CD4-positive, CD25-positive, alpha-beta regulatory T cell (primary cell): ENCODE measurements around the gene COL20A1. TPM values are rescaled to one million over a fixed set of nuclear protein-coding genes. Genes with fewer than 3 reads are reported as not detected.

Experiments
- ATAC-seq, 2 donors: fragments of 150-1000 bp; cut with Tn5 transposase; one replicate each; pipeline ENCODE4 v1.10.0; 2021; ENCODE audit warnings: low read depth in 2 of 2, moderate number of reproducible peaks in 2 of 2, moderate library complexity in 1 of 2
- DNase-seq, 3 donors: peaks; one replicate each; pipeline versions ENCODE4 v3.0.0 to v3.0.0-alpha.2; 2012 to 2022; ENCODE audit warnings: mixed read lengths in 1 of 3
- H3K27ac ChIP-seq: one replicate; pipeline ENCODE4 v1.7.0; 2013; ENCODE audit warnings: mild to moderate bottlenecking, low read length; ENCODE audit not compliant: insufficient read depth, poor library complexity, severe bottlenecking
- H3K27me3 ChIP-seq: one replicate; pipeline ENCODE4 v1.7.0; 2013; ENCODE audit warnings: low read length; ENCODE audit not compliant: control insufficient read depth, insufficient read depth
- H3K36me3 ChIP-seq: one replicate; pipeline ENCODE4 v1.7.0; 2013; ENCODE audit warnings: mild to moderate bottlenecking, low read length, moderate library complexity; ENCODE audit not compliant: control insufficient read depth, insufficient read depth
- H3K4me1 ChIP-seq: 2 replicates; pipeline ENCODE4 v1.7.0; 2013; ENCODE audit warnings: mild to moderate bottlenecking, low read length; ENCODE audit not compliant: insufficient read depth, control insufficient read depth, poor library complexity, severe bottlenecking
- H3K4me3 ChIP-seq: one replicate; pipeline ENCODE4 v1.7.0; 2013; ENCODE audit warnings: low read depth, mild to moderate bottlenecking, low read length, moderate library complexity
- H3K9me3 ChIP-seq, 2 experiments: 1 replicate in 1 of 2; 2 replicates in 1 of 2; pipeline ENCODE4 v1.7.0; 2013; ENCODE audit warnings: low read length in 2 of 2, mild to moderate bottlenecking in 1 of 2, moderate library complexity in 1 of 2; ENCODE audit not compliant: control insufficient read depth in 2 of 2
- H3K27ac Mint-ChIP-seq, 3 donors: one replicate each; pipeline ENCODE4 v1.8.0; 2020 to 2022; ENCODE audit warnings: mild to moderate bottlenecking in 3 of 3, mixed read lengths in 3 of 3, moderate library complexity in 2 of 3
- H3K27me3 Mint-ChIP-seq: one replicate; pipeline ENCODE4 v1.8.0; 2022; ENCODE audit warnings: mild to moderate bottlenecking, mixed read lengths
- H3K36me3 Mint-ChIP-seq: one replicate; pipeline ENCODE4 v1.8.0; 2020; ENCODE audit warnings: mixed read lengths
- H3K4me1 Mint-ChIP-seq, 4 donors: one replicate each; pipeline ENCODE4 v1.8.0; 2020 to 2022; ENCODE audit warnings: mixed read lengths in 4 of 4, mild to moderate bottlenecking in 1 of 4
- H3K4me3 Mint-ChIP-seq, 4 donors: one replicate each; pipeline ENCODE4 v1.8.0; 2020 to 2022; ENCODE audit warnings: mild to moderate bottlenecking in 4 of 4, mixed read lengths in 4 of 4, moderate library complexity in 3 of 4
- H3K9me3 Mint-ChIP-seq, 7 donors: one replicate each; pipeline ENCODE4 v1.8.0; 2020 to 2022; ENCODE audit warnings: mixed read lengths in 7 of 7, mild to moderate bottlenecking in 3 of 7, moderate library complexity in 2 of 7
- polyA plus RNA-seq, 4 donors: library from polyadenylated mRNA; unstranded; fragments of 300-500 nt; fragmentation: Illumina TruSeq; gene quantifications; one replicate each; pipeline ENCODE4 v1.2.3, GENCODE V29; 2021
- total RNA-seq: library from RNA; stranded (reverse); gene quantifications from one replicate; pipeline ENCODE4 v1.2.3, GENCODE V29; 2022

The COL20A1 gene
- total and polyA plus RNA-seq, 5 donors from 2014 or later: 0.20 TPM; not detected in 4

- Mint-ChIP-seq H3K9me3 (peaks cover 0 to 2% (median 0%) of the 10 kb centered on the region in 7 donors), H3K4me3 (no peak overlapping the region), H3K27me3 (peaks cover 8% of the 10 kb centered on the region), H3K36me3 (no peaks in the 10 kb centered on the region), H3K4me1 (peaks cover 0 to 3% (median under 1%) of the 10 kb centered on the region in 4 donors), H3K27ac (no peak overlapping the region)
- Histone ChIP-seq H3K4me1 (peaks cover 2% of the 10 kb centered on the region), H3K27ac (no peak overlapping the region), H3K27me3 (no peaks in the 10 kb centered on the region), H3K36me3 (no peaks in the 10 kb centered on the region), H3K4me3 (no peak overlapping the region), H3K9me3 (no peaks in the 10 kb centered on the region)
- ATAC-seq (no peak), DNase-seq (no peak)
Measured at GRCh38 chr20:63359937-63360849, 67.2 kb downstream of the COL20A1 start.

- Histone ChIP-seq H3K27ac (no peak within 1 kb of the TSS), H3K4me3 (no peak within 1 kb of the TSS), H3K36me3 (no peaks in the 10 kb centered on the region), H3K27me3 (no peaks in the 10 kb centered on the region), H3K4me1 (peaks cover 2% of the 10 kb centered on the region), H3K9me3 (no peaks in the 10 kb centered on the region)
- ATAC-seq: no peak
- Mint-ChIP-seq H3K27me3 (peaks cover 8% of the 10 kb centered on the region), H3K4me1 (peaks cover 0 to 3% (median under 1%) of the 10 kb centered on the region in 4 donors), H3K4me3 (no peak within 1 kb of the TSS), H3K27ac (no peak within 1 kb of the TSS), H3K9me3 (peaks cover 0 to 2% (median 0%) of the 10 kb centered on the region in 7 donors), H3K36me3 (no peaks in the 10 kb centered on the region)
- DNase-seq: no peak
Measured at GRCh38 chr20:63360850-63361518, 68.0 kb downstream of the COL20A1 start, which contains the start of gene CHRNA4. Gene CHRNA4 (minus strand): TSS chr20:63361349. CDS start chr20:63361165, 184 bp downstream.

GRCh38 chr20:63361519-63362435, 68.8 kb downstream of the COL20A1 start:
- no peaks in the 10 kb centered on the region for H3K36me3 ChIP-seq
- Mint-ChIP-seq H3K36me3 (no peaks in the 10 kb centered on the region), H3K4me1 (peaks cover 0 to 3% (median under 1%) of the 10 kb centered on the region in 4 donors), H3K9me3 (peaks cover 0 to 2% (median 0%) of the 10 kb centered on the region in 7 donors), H3K27ac (no peak overlapping the region), H3K4me3 (no peak overlapping the region), H3K27me3 (peaks cover 8% of the 10 kb centered on the region)
- no peak for ATAC-seq
- H3K4me3 ChIP-seq: no peak overlapping the region
- H3K27ac ChIP-seq: no peak overlapping the region
- H3K27me3 ChIP-seq: no peaks in the 10 kb centered on the region
- DNase-seq: peak in 1 of 3 donors; percentile 7
- no peaks in the 10 kb centered on the region for H3K9me3 ChIP-seq
- H3K4me1 ChIP-seq: peaks cover 2% of the 10 kb centered on the region

DNA sequence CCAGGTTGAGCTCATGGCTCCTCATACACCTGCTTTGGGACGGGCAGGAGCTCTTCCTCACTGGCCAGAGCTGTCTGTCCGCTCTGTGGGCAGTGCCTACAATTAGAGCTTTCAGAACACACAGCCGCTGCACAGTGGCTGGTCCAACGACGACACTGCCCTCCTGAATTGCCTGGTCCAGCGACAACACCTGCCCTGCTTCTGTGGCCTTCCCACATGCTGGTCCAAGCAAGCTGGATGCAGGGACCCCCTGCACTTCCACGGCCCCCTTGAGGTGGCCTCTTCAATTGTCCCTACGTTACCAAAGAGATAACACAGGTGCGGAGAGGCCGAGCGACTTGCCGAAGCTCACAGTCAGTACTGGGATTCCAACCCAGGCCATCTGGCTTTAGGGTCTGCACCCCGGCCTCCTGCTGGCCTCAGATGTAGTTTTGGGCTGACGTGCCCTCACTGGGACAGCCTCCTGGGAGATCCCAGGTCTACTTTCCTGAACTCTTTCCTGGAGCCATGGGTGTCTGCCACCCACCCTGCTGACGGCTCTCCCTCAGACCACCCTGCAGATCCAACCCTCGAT, 69.5 kb downstream of the COL20A1 start:
- Mint-ChIP-seq H3K36me3 (no peaks in the 10 kb centered on the region), H3K9me3 (peaks cover 0 to 2% (median 0%) of the 10 kb centered on the region in 7 donors), H3K4me1 (peaks cover 0 to 3% (median under 1%) of the 10 kb centered on the region in 4 donors), H3K27me3 (peaks cover 8% of the 10 kb centered on the region), H3K4me3 (no peak overlapping the region), H3K27ac (no peak overlapping the region)
- Histone ChIP-seq H3K9me3 (no peaks in the 10 kb centered on the region), H3K4me3 (no peak overlapping the region), H3K27ac (no peak overlapping the region), H3K36me3 (no peaks in the 10 kb centered on the region), H3K4me1 (peaks cover 2% of the 10 kb centered on the region), H3K27me3 (no peaks in the 10 kb centered on the region)
- DNase-seq (no peak), ATAC-seq (no peak)

DNA sequence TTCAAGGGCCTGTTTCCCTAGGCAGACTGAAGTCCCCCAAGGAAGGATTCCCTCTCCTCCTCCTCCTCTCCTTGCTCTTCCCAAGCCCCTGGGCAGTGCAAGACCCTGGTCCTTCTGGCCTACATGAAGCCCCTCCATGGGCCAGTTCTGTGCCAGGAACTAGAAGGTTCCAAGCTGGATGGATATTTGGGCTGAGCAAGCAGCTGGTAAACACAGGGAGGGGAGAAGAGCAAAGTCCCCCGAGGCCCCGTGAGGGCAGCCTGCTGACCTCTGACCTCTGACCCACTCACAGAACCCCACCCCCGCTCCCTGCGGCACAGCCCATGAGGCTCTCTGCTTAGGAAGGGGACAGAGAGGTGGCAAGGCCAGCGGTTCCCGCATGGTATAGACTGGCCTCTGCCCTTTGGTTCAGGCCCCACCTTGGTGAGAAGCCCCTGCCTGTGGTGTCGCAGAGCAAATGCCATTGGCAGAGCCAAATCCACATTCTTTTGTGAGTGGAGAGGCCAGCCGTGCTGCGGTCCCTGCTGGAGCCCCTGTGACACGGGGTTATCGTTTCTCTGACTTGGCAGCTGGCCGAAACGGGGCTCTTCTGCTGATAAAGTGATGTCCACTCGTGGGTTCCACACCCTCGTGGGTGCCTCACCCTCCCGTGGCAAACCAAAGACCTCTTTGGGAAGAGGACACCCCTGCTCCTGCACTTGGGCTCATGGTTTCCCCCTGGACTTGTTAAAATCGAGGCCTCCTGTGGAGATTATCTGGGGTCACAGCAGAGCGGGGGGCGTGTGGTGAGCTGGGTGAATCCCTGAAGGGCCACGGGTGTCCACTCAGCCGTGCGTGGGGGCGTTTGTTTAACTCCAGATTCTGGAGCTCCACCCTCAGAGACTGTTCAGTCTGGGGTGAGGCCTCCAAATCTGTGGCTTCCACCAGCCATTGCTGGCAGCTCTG, 70.3 kb downstream of the COL20A1 start:
- H3K9me3 Mint-ChIP-seq: peaks cover 0 to 2% (median 0%) of the 10 kb centered on the region in 7 donors
- no peak for ATAC-seq
- no peaks in the 10 kb centered on the region for H3K9me3 ChIP-seq
- peaks cover 8% of the 10 kb centered on the region for H3K27me3 Mint-ChIP-seq
- no peaks in the 10 kb centered on the region for H3K27me3 ChIP-seq
- no peaks in the 10 kb centered on the region for H3K36me3 ChIP-seq
- H3K27ac ChIP-seq: no peak overlapping the region
- H3K4me1 ChIP-seq: peaks cover 2% of the 10 kb centered on the region
- no peak for DNase-seq
- H3K4me1 Mint-ChIP-seq: peaks cover 0 to 3% (median under 1%) of the 10 kb centered on the region in 4 donors
- H3K4me3 ChIP-seq: no peak overlapping the region
- H3K27ac Mint-ChIP-seq: no peak overlapping the region
- peak overlapping the region in 1 of 4 donors; percentile 54 for H3K4me3 Mint-ChIP-seq
- H3K36me3 Mint-ChIP-seq: no peaks in the 10 kb centered on the region

DNA sequence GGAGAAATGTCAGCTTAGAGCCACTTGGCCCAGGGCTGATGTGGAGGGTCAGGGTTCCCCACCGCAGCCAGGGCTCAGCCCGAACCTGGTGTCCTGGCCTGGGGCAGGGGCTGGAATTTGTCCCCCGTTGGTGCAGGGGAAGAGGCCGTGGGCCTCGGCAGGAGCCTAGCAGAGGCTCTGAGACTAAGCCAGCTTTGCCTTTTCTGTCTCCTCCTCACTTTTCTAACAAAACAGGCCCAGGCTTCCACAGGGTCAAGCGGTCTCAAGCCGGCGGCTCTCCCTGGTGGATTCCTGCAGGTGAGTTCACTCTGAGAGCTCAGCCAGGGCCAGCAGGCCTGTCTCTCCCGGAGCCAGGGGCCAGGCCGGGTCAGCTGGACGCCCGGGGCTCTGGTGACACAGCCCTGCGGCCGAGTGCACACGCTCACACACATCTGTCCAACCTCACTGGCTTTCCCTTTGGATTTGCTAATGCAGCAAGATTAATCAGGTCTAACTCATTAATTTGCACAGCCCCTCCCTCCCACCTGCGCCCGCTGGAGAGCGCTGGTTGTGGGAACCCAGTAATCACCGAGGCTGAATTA, 71.1 kb downstream of the COL20A1 start:
- Histone ChIP-seq H3K27ac (no peak overlapping the region), H3K4me1 (peaks cover 2% of the 10 kb centered on the region), H3K4me3 (no peak overlapping the region), H3K27me3 (no peaks in the 10 kb centered on the region), H3K36me3 (no peaks in the 10 kb centered on the region), H3K9me3 (no peaks in the 10 kb centered on the region)
- H3K27ac Mint-ChIP-seq: no peak overlapping the region
- DNase-seq (no peak), ATAC-seq (no peak)
- peaks cover 0 to 3% (median under 1%) of the 10 kb centered on the region in 4 donors for H3K4me1 Mint-ChIP-seq
- H3K9me3 Mint-ChIP-seq: peaks cover 0 to 2% (median 0%) of the 10 kb centered on the region in 7 donors
- peaks cover 8% of the 10 kb centered on the region for H3K27me3 Mint-ChIP-seq
- H3K36me3 Mint-ChIP-seq: no peaks in the 10 kb centered on the region
- H3K4me3 Mint-ChIP-seq: peak overlapping the region in 1 of 4 donors; percentile 54
